Peyer's patch (tissue), 4 donors: Measurements from ENCODE around the gene DLD.

Source experiments
- CTCF ChIP-seq, 6 experiments: fragments of 450-650 bp in 4 of 6; fragments of 200-600 bp in 2 of 6; sonication (generic) in 1 of 6; IDR thresholded peaks; one replicate each; pipeline ENCODE4 v1.5.1; 2017 to 2019; ENCODE audit warnings: antibody characterized with exemption in 6 of 6, mild to moderate bottlenecking in 3 of 6, moderate library complexity in 1 of 6
- POLR2A ChIP-seq, 2 donors: fragments of 450-650 bp; IDR thresholded peaks; one replicate each; pipeline ENCODE4 v1.5.1; 2017; ENCODE audit warnings: antibody characterized with exemption in 2 of 2, mild to moderate bottlenecking in 2 of 2, moderate library complexity in 2 of 2

- TF ChIP-seq CTCF (IDR thresholded peaks at IDR 0.05) (no peak), POLR2A (IDR thresholded peaks at IDR 0.05) (no peak)
These were observed 20.5 kb upstream of the DLD start for GRCh38 chr7:107870427-107871000.
